ENCODE data around the gene CENPS.

DNA sequence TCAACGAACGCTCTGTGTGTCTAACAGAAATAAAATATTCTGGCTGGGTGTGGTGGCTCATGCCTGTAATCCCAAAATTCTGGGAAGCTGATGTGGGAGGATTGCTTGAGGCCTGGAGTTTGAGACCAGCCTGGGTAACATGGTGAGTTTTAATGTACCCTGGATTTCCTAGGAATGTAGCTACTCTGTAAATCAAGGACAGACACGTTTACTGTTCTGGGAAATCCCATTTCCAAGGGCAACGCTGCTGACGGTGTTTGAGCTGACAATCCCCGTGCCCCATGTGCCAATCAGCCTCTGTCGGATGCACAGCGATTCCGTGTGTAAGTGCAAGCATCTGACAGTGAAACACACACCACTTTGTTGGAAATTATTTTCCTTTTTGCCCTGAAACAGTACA lies 27.6 kb downstream of the CENPS start:
- TF ChIP-seq, protein P1, sequence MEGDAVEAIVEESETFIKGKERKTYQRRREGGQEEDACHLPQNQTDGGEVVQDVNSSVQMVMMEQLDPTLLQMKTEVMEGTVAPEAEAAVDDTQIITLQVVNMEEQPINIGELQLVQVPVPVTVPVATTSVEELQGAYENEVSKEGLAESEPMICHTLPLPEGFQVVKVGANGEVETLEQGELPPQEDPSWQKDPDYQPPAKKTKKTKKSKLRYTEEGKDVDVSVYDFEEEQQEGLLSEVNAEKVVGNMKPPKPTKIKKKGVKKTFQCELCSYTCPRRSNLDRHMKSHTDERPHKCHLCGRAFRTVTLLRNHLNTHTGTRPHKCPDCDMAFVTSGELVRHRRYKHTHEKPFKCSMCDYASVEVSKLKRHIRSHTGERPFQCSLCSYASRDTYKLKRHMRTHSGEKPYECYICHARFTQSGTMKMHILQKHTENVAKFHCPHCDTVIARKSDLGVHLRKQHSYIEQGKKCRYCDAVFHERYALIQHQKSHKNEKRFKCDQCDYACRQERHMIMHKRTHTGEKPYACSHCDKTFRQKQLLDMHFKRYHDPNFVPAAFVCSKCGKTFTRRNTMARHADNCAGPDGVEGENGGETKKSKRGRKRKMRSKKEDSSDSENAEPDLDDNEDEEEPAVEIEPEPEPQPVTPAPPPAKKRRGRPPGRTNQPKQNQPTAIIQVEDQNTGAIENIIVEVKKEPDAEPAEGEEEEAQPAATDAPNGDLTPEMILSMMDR (IDR thresholded peaks at IDR 0.05): no peak
- no peak for TF ChIP-seq POLR2A (IDR thresholded peaks at IDR 0.05)
- no peak for TF ChIP-seq POLR2AphosphoS5 (IDR thresholded peaks at IDR 0.05)
- TF ChIP-seq EP300 (IDR thresholded peaks at IDR 0.05): no peak
